ENCODE measurements around the gene MLXIPL.

- TF ChIP-seq CTCF (IDR thresholded peaks at IDR 0.05) (no peak), EZH2 (IDR thresholded peaks at IDR 0.05) (no peak)
Measured at GRCh38 chr7:73570977-73571376, 53.3 kb downstream of the MLXIPL start.

All from neural progenitor cell (in vitro differentiated cells).